ENCODE measurements around the gene PKM.

The PKM gene

DNA sequence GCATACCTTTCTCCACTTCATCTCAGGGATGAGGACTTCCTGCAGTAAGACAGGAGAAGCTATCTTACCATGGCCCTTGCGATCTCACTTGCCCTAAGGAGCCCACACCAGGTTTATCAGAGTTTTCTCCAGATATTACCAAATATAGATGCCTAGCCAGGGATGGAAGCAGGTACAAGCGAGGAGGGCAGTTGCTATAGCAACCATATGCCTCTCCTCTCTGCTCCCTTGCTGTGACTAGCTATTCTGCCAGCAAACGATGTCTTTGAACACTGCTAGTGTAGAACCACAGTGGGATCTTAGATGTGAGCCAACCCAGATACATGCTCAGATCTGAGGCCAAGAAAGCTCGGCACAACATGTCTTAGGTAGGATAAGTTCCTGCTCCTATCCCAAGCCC, 67.3 kb downstream of the PKM start:
- DNase-seq (ENCODE audit: extremely low read depth, low read depth) = no peak
- TF ChIP-seq, protein P1, sequence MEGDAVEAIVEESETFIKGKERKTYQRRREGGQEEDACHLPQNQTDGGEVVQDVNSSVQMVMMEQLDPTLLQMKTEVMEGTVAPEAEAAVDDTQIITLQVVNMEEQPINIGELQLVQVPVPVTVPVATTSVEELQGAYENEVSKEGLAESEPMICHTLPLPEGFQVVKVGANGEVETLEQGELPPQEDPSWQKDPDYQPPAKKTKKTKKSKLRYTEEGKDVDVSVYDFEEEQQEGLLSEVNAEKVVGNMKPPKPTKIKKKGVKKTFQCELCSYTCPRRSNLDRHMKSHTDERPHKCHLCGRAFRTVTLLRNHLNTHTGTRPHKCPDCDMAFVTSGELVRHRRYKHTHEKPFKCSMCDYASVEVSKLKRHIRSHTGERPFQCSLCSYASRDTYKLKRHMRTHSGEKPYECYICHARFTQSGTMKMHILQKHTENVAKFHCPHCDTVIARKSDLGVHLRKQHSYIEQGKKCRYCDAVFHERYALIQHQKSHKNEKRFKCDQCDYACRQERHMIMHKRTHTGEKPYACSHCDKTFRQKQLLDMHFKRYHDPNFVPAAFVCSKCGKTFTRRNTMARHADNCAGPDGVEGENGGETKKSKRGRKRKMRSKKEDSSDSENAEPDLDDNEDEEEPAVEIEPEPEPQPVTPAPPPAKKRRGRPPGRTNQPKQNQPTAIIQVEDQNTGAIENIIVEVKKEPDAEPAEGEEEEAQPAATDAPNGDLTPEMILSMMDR (IDR thresholded peaks at IDR 0.05; ENCODE audit: low read depth, low read length) = no peak

DNA sequence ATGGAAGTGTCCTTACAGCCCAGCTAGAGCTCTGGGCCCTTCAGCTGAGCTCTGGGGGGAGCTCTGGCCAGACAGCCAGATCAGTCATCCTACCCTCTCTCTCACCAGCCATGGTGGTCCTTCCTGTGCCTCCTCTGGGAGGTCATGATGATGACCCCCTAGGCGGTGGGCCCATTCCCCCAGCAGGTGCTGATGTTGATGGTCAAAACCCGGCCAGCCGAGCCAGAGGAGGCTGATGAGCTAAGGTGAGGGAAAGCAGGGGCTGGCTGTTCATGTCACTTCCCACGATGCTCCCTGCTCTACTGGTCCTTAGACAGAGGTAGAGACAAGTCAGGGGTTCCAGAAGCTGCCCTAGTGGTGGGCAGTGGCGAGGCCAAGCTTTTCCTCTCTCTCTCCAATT, 68.4 kb downstream of the PKM start:
- TF ChIP-seq, protein P1 (IDR thresholded peaks at IDR 0.05; ENCODE audit: low read depth, low read length) = no peak
- DNase-seq (ENCODE audit: extremely low read depth, low read depth) = no peak

DNA sequence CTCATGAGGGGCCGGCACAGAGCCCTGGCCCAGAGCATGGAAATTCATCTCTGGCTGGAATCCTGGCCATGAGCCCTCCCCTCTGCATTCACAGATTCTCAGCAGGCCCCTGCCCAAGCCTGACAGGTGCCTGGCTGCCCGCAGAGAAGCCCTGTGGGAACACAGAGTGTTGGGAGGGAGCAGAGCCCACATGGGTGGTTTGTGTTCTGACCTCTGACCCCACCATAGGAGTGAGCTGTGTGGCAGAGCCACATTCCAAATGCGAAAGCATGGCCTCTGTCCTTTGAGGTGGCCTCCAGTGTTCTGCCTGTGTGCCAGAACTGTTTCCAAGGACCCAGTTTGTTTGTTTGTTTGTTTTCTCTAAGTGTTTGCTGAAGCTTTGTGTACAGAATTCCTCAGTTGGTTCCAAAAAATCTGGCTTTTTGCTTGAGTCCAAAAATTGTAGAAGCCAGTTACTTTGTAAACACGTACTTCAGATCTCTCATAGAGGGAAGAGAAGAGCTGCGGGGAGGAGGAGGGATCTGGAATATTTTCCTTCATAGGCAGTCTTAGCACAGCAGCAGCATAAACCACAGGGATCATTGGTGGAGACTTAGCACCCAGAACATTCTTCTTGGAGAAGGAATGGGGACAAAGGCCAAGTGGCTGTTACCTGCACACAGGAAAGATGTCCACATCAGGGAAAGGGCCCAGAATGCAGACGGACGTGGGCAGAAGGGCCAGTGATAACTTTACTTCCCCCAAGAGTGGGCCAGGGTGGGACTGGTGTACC, 69.4 kb downstream of the PKM start:
- no peak for DNase-seq (ENCODE audit: extremely low read depth, low read depth)
- TF ChIP-seq, protein P1 (IDR thresholded peaks at IDR 0.05; ENCODE audit: low read depth, low read length) = no peak

DNA sequence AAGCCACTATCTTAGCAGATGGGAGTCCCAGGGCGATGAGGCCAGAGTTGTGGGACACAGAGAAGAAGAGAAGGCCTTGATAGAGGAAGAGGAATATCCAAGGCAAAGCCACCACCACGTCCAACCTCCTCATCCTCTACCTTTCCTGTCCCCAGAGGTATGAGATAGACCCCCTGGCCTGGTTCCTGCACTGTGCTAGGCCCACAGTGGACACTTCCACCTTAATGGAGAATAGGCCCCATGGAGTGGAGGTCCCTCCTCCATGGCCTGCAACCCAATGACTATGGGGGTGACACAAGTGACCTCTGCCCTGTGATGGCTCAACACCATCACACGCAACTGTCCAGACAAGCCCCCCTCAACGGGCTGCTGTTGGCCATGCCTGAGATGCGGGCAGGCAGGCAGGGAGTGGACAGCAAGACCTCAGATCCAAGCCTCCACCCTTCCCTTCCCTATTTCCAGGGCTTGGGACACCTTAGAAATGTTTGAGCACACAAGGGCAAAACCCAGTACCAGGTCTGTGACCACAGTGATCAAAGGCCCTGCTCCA, 70.2 kb downstream of the PKM start:
- DNase-seq (ENCODE audit: extremely low read depth, low read depth) = no peak
- TF ChIP-seq, protein P1 (IDR thresholded peaks at IDR 0.05; ENCODE audit: low read depth, low read length) = no peak

DNA sequence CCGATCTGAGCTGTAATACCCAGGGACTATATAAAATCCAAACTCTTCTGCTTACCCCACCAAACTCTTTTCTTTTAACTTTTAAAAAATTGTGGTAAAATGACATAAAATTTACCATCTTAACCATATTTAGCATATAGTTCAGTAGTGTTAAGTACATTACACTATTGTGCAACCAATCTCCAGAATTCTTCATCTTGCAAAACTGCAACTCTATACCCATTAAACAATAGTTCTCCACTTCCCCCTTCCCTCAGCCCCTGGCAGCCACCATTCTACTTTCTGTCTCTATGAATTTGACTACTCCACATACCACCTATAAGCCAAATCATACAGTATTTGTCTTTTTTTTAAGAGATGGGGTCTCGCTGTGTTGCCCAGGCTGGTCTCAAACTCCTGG, 74.1 kb downstream of the PKM start:
- no peak for DNase-seq (ENCODE audit: extremely low read depth, low read depth)
- TF ChIP-seq, protein P1 (IDR thresholded peaks at IDR 0.05; ENCODE audit: low read depth, low read length) = no peak

DNA sequence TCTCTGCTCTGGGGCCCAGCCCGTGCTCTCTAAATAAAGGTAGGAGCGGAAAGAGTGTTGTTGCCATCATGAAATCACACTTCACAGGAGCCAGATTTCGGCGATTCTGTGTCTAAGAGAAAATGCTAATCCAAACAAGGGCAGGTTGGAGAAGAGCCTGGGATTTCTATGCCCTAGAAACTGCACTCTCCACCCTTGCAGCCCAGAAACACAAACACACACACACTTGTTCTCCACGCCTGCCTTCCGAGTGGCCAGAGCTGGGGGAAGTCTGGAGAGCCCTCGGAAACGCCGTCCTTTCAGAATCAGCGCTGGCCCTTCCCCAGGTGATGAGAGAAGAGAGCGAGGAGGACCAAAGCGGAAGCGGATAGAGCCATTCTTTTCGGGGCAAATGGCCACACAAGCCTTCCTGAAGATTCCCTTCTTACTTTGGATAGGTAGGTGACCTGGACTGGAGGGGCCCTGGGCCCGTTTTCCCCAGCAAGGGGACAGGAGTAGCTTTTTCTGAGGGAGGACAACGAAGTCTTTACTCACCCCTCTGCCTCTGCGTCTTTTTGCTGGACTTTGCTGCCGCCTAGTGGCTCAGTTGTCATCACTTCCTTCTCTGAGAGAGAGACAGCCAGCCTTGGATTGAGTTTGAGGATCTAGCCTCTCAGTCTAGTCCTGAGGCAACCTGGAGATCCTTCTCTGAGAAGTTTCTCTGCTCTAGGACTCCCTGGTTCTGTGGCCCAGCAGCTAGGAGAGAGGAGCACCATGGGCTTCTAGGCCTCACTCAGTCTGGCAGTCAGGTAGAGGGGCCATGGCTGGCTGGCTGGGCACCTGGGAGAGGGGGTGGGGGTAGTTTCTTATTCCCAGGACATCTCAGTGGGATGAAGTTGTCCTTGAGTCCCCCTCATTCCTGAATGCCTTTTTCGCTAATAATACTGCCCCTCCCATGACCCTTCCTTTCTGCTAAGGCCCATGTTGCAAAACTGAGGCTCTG, 75.1 kb downstream of the PKM start:
- TF ChIP-seq, protein P1 (IDR thresholded peaks at IDR 0.05; ENCODE audit: low read depth, low read length) = peak; percentile 89
- peak; percentile 54 for DNase-seq (ENCODE audit: extremely low read depth, low read depth)

Measured in AG09319 (cell line).